Uterus (tissue), 4 donors: Measurements from ENCODE around the gene PCDH18. TPM values are rescaled to one million over a fixed set of nuclear protein-coding genes. Genes with fewer than 3 reads are reported as not detected.

ENCODE experiments used
- DNase-seq, 2 donors: peaks; one replicate each; pipeline ENCODE4 v3.0.0-alpha.2; 2019 to 2020
- H3K27ac ChIP-seq, 2 donors: fragments of 200-600 bp; sonication (generic); 1 replicate in 1 of 2; 2 replicates in 1 of 2; pipeline ENCODE4 v1.5.1; 2016 to 2018
- H3K27me3 ChIP-seq, 2 donors: fragments of 200-600 bp; sonication (generic); one replicate each; pipeline ENCODE4 v1.5.1; 2018 to 2019; ENCODE audit warnings: control low read depth in 1 of 2
- H3K36me3 ChIP-seq, 2 donors: fragments of 200-600 bp; sonication (generic); one replicate each; pipeline ENCODE4 v1.5.1; 2019; ENCODE audit warnings: control low read depth in 1 of 2
- H3K4me1 ChIP-seq, 2 donors: fragments of 200-600 bp; sonication (generic); one replicate each; pipeline ENCODE4 v1.5.1; 2018 to 2019; ENCODE audit warnings: control low read depth in 1 of 2
- H3K4me3 ChIP-seq, 2 donors: fragments of 200-600 bp; sonication (generic); 1 replicate in 1 of 2; 2 replicates in 1 of 2; pipeline ENCODE4 v1.5.1; 2018 to 2019; ENCODE audit warnings: mild to moderate bottlenecking in 1 of 2
- H3K9me3 ChIP-seq, 2 donors: fragments of 200-600 bp; sonication (generic); one replicate each; pipeline ENCODE4 v1.5.1; 2019; ENCODE audit warnings: control low read depth in 1 of 2
- CTCF ChIP-seq, 4 experiments: fragments of 200-600 bp in 2 of 4; fragments of 450-650 bp in 2 of 4; sonication (generic) in 2 of 4; IDR thresholded peaks; one replicate each; pipeline ENCODE4 v1.5.1; 2016 to 2019; ENCODE audit warnings: antibody characterized with exemption in 4 of 4, mild to moderate bottlenecking in 2 of 4, moderate library complexity in 1 of 4
- POLR2A ChIP-seq, 2 donors: fragments of 450-650 bp; IDR thresholded peaks; one replicate each; pipeline ENCODE4 v1.6.1; 2016; ENCODE audit warnings: antibody characterized with exemption in 2 of 2, mild to moderate bottlenecking in 1 of 2, moderate library complexity in 1 of 2
- intact Hi-C: fragments of 100-400 bp; cut with DNase I; formaldehyde crosslinking; loops from one replicate; pipeline ENCODE4 v1.15.1; 2023; ENCODE audit warnings: low total_unique reads
- total RNA-seq, 4 donors: library from RNA; depleted of rRNA in 3 of 4; stranded (reverse); fragments of >200 nt in 3 of 4; gene quantifications; one replicate each; pipeline versions ENCODE4 v1.1.0 to v1.2.4, GENCODE V29; 2014 to 2023
- donor health status: DM: yes; HTN: yes; CAD: no.

PCDH18 gene
- total RNA-seq, 4 donors from 2014 or later, result 27.5 to 258 (median 107) TPM

GRCh38 chr4:137530176-137530575 is 2.1 kb downstream of the PCDH18 start:
- Histone ChIP-seq H3K4me1 (peaks cover 0 to 2% of the 10 kb centered on the region in 2 donors), H3K4me3 (peak overlapping the region; percentile 60 to 63), H3K27ac (peak overlapping the region; percentile 86 to 95), H3K9me3 (no peaks in the 10 kb centered on the region), H3K27me3 (no peaks in the 10 kb centered on the region), H3K36me3 (no peaks in the 10 kb centered on the region)
- intact Hi-C loops, result no loop called here
- DNase-seq, result no peak
- TF ChIP-seq POLR2A (IDR thresholded peaks at IDR 0.05) (no peak), CTCF (IDR thresholded peaks at IDR 0.05) (no peak)

- TF ChIP-seq CTCF (IDR thresholded peaks at IDR 0.05) (no peak), POLR2A (IDR thresholded peaks at IDR 0.05) (no peak)
- H3K36me3 ChIP-seq, result no peaks in the 10 kb centered on the region
- DNase-seq, result no peak
- H3K27ac ChIP-seq, result peak overlapping the region; percentile 86 to 95
- peak overlapping the region; percentile 60 to 63 for H3K4me3 ChIP-seq
- no peaks in the 10 kb centered on the region for H3K27me3 ChIP-seq
- peaks cover 0 to 5% of the 10 kb centered on the region in 2 donors for H3K4me1 ChIP-seq
- intact Hi-C loops, result no loop called here
- H3K9me3 ChIP-seq, result no peaks in the 10 kb centered on the region
These were observed 2.9 kb downstream of the PCDH18 start for GRCh38 chr4:137529432-137529831.

GRCh38 chr4:137528673-137529072 is 3.6 kb downstream of the PCDH18 start:
- peaks cover 0 to 5% of the 10 kb centered on the region in 2 donors for H3K4me1 ChIP-seq
- TF ChIP-seq CTCF (IDR thresholded peaks at IDR 0.05) (no peak), POLR2A (IDR thresholded peaks at IDR 0.05) (no peak)
- no peaks in the 10 kb centered on the region for H3K9me3 ChIP-seq
- peak overlapping the region; percentile 60 to 63 for H3K4me3 ChIP-seq
- no peaks in the 10 kb centered on the region for H3K36me3 ChIP-seq
- no peak for DNase-seq
- intact Hi-C loops, result no loop called here
- H3K27ac ChIP-seq, result peak overlapping the region; percentile 86 to 95
- H3K27me3 ChIP-seq, result no peaks in the 10 kb centered on the region

GRCh38 chr4:137526681-137527080 is 5.6 kb downstream of the PCDH18 start:
- H3K27me3 ChIP-seq, result no peaks in the 10 kb centered on the region
- no peaks in the 10 kb centered on the region for H3K36me3 ChIP-seq
- no peaks in the 10 kb centered on the region for H3K9me3 ChIP-seq
- TF ChIP-seq POLR2A (IDR thresholded peaks at IDR 0.05) (no peak), CTCF (IDR thresholded peaks at IDR 0.05) (no peak)
- intact Hi-C loops, result no loop called here
- no peak for DNase-seq
- peaks cover 0 to 5% of the 10 kb centered on the region in 2 donors for H3K4me1 ChIP-seq
- peak overlapping the region; percentile 86 to 95 for H3K27ac ChIP-seq
- H3K4me3 ChIP-seq, result peak overlapping the region; percentile 6 to 20

GRCh38 chr4:137524725-137525369 is 7.4 kb downstream of the PCDH18 start:
- Histone ChIP-seq H3K4me1 (peaks cover 0 to 5% of the 10 kb centered on the region in 2 donors), H3K27me3 (no peaks in the 10 kb centered on the region), H3K9me3 (no peaks in the 10 kb centered on the region), H3K27ac (peak overlapping the region; percentile 86 to 95), H3K4me3 (no peak overlapping the region), H3K36me3 (no peaks in the 10 kb centered on the region)
- TF ChIP-seq CTCF (IDR thresholded peaks at IDR 0.05) (no peak), POLR2A (IDR thresholded peaks at IDR 0.05) (no peak)
- no peak for DNase-seq
- intact Hi-C loops, result no loop called here
